Vagina (tissue), 2 donors: ENCODE measurements around the gene C16orf89.

Experiments
- CTCF ChIP-seq, 3 experiments: fragments of 450-650 bp in 2 of 3; fragments of 200-600 bp in 1 of 3; sonication (generic) in 1 of 3; IDR thresholded peaks; one replicate each; pipeline ENCODE4 v1.5.1; 2017 to 2019; ENCODE audit warnings: antibody characterized with exemption in 3 of 3, mild to moderate bottlenecking in 2 of 3, moderate library complexity in 2 of 3
- POLR2A ChIP-seq, 2 donors: fragments of 450-650 bp; IDR thresholded peaks; one replicate each; pipeline ENCODE4 v1.6.1; 2017; ENCODE audit warnings: antibody characterized with exemption in 2 of 2, mild to moderate bottlenecking in 2 of 2, moderate library complexity in 2 of 2

GRCh38 chr16:5046914-5047313 lies 18.8 kb downstream of the C16orf89 start:
- TF ChIP-seq CTCF (IDR thresholded peaks at IDR 0.05): no peak
- TF ChIP-seq POLR2A (IDR thresholded peaks at IDR 0.05): no peak
